ENCODE measurements around the gene KLF3. TPM values are rescaled to one million over a fixed set of nuclear protein-coding genes. Genes with fewer than 3 reads are reported as not detected.

Gene KLF3
- total RNA-seq, 1 donor = 25.3 TPM

- H3K27ac ChIP-seq (ENCODE audit: low read depth, low read length) = no peak overlapping the region
- no peak for TF ChIP-seq CTCF (IDR thresholded peaks at IDR 0.05; ENCODE audit: extremely low read depth, low read depth, low read length)
- H3K9me3 ChIP-seq (ENCODE audit: low read depth, low read length) = no peaks in the 10 kb centered on the region
- no peaks in the 10 kb centered on the region for H4K20me1 ChIP-seq (ENCODE audit: insufficient read depth, low read length)
- H3K27me3 ChIP-seq (ENCODE audit: insufficient read depth, low read length) = no peaks in the 10 kb centered on the region
- DNase-seq (ENCODE audit: insufficient read length, low spot score, missing footprints) = no peak
- H3K4me2 ChIP-seq (ENCODE audit: insufficient read depth, low read length) = no peak overlapping the region
- H3K4me1 ChIP-seq (ENCODE audit: insufficient read depth, low read length) = peaks cover 7% of the 10 kb centered on the region
- H2AFZ ChIP-seq (ENCODE audit: low read length) = no peak overlapping the region
- no peak overlapping the region for H3K4me3 ChIP-seq (ENCODE audit: insufficient read depth, low read length)
- no peaks in the 10 kb centered on the region for H3K36me3 ChIP-seq (ENCODE audit: insufficient read depth, low read length)
- no peaks in the 10 kb centered on the region for H3K79me2 ChIP-seq (ENCODE audit: insufficient read depth, low read length)
Observed at GRCh38 chr4:38728631-38729141, 64.7 kb downstream of the KLF3 start.

- Histone ChIP-seq H3K79me2 (ENCODE audit: insufficient read depth, low read length) (no peaks in the 10 kb centered on the region), H3K36me3 (ENCODE audit: insufficient read depth, low read length) (no peaks in the 10 kb centered on the region), H4K20me1 (ENCODE audit: insufficient read depth, low read length) (no peaks in the 10 kb centered on the region), H3K4me2 (ENCODE audit: insufficient read depth, low read length) (peak overlapping the region; percentile 48), H3K4me1 (ENCODE audit: insufficient read depth, low read length) (peaks cover 7% of the 10 kb centered on the region), H3K27ac (ENCODE audit: low read depth, low read length) (peak overlapping the region; percentile 54), H3K4me3 (ENCODE audit: insufficient read depth, low read length) (no peak overlapping the region), H2AFZ (ENCODE audit: low read length) (no peak overlapping the region), H3K27me3 (ENCODE audit: insufficient read depth, low read length) (no peaks in the 10 kb centered on the region), H3K9me3 (ENCODE audit: low read depth, low read length) (no peaks in the 10 kb centered on the region)
- DNase-seq (ENCODE audit: insufficient read length, low spot score, missing footprints) = no peak
- no peak for TF ChIP-seq CTCF (IDR thresholded peaks at IDR 0.05; ENCODE audit: extremely low read depth, low read depth, low read length)
Observed at GRCh38 chr4:38730493-38730829, 66.5 kb downstream of the KLF3 start.

GRCh38 chr4:38730830-38731646, 67.0 kb downstream of the KLF3 start:
- Histone ChIP-seq H3K4me1 (ENCODE audit: insufficient read depth, low read length) (peaks cover 7% of the 10 kb centered on the region), H3K27ac (ENCODE audit: low read depth, low read length) (peak overlapping the region; percentile 54), H3K79me2 (ENCODE audit: insufficient read depth, low read length) (no peaks in the 10 kb centered on the region), H2AFZ (ENCODE audit: low read length) (no peak overlapping the region), H3K9me3 (ENCODE audit: low read depth, low read length) (no peaks in the 10 kb centered on the region), H3K4me2 (ENCODE audit: insufficient read depth, low read length) (peak overlapping the region; percentile 48), H3K36me3 (ENCODE audit: insufficient read depth, low read length) (no peaks in the 10 kb centered on the region), H3K4me3 (ENCODE audit: insufficient read depth, low read length) (no peak overlapping the region), H3K27me3 (ENCODE audit: insufficient read depth, low read length) (no peaks in the 10 kb centered on the region), H4K20me1 (ENCODE audit: insufficient read depth, low read length) (no peaks in the 10 kb centered on the region)
- DNase-seq (ENCODE audit: insufficient read length, low spot score, missing footprints) = peak; percentile 91
- peak; percentile 98 for TF ChIP-seq CTCF (IDR thresholded peaks at IDR 0.05; ENCODE audit: extremely low read depth, low read depth, low read length)

DNA sequence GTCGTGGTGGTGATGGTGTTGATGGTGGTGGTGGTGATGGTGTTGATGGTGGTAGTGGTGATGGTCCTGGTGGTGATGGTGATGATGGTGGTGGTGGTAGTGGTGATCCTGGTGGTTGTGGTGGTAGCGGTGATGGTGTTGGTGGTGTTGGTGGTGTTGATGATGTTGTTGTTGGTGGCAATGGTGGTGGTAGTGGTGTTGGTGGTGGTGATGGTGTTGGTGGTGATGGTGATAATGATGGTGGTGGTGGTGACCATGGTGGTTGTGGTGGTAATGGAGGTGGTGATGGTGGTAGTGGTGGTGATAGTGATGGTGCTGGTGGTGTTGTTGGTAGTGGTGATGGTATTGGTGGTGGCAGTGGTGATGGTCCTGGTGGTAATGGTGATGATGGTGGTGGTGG, 69.7 kb downstream of the KLF3 start:
- no peak overlapping the region for H3K4me3 ChIP-seq (ENCODE audit: insufficient read depth, low read length)
- H3K27ac ChIP-seq (ENCODE audit: low read depth, low read length) = no peak overlapping the region
- DNase-seq (ENCODE audit: insufficient read length, low spot score, missing footprints) = no peak
- H2AFZ ChIP-seq (ENCODE audit: low read length) = no peak overlapping the region
- no peaks in the 10 kb centered on the region for H3K9me3 ChIP-seq (ENCODE audit: low read depth, low read length)
- no peaks in the 10 kb centered on the region for H4K20me1 ChIP-seq (ENCODE audit: insufficient read depth, low read length)
- no peaks in the 10 kb centered on the region for H3K27me3 ChIP-seq (ENCODE audit: insufficient read depth, low read length)
- H3K36me3 ChIP-seq (ENCODE audit: insufficient read depth, low read length) = no peaks in the 10 kb centered on the region
- H3K4me1 ChIP-seq (ENCODE audit: insufficient read depth, low read length) = peaks cover 7% of the 10 kb centered on the region
- H3K79me2 ChIP-seq (ENCODE audit: insufficient read depth, low read length) = no peaks in the 10 kb centered on the region
- no peak for TF ChIP-seq CTCF (IDR thresholded peaks at IDR 0.05; ENCODE audit: extremely low read depth, low read depth, low read length)
- no peak overlapping the region for H3K4me2 ChIP-seq (ENCODE audit: insufficient read depth, low read length)

All from osteoblast (primary cell).